Astrocyte of the cerebellum (primary cell): ENCODE results near the gene GMEB2.
"Not testable (repeated sequence)": the region's sequence is repeated elsewhere in the genome, so short reads cannot be mapped to it uniquely, and the experiment has no call there.

ENCODE experiments used
- DNase-seq: peaks from one replicate; pipeline ENCODE4 v3.0.0-alpha.2; 2011; ENCODE audit warnings: low read depth
- H3K4me3 ChIP-seq: 2 replicates; pipeline ENCODE4 v1.5.1; 2011; ENCODE audit warnings: mild to moderate bottlenecking, low read depth, low read length, moderate library complexity
- CTCF ChIP-seq: IDR thresholded peaks from 2 replicates; pipeline ENCODE4 v1.5.1; 2012; ENCODE audit warnings: low read length, low read depth, moderate library complexity, mild to moderate bottlenecking; ENCODE audit errors: missing control alignments
- in situ Hi-C: cut with HindIII; loops from 2 replicates; pipeline ENCODE4 v1.10.0; 2017; ENCODE audit warnings: low sequenced_read_pairs

The GMEB2 gene

GRCh38 chr20:63661959-63662812 is 35.3 kb upstream of the GMEB2 start:
- no peak for DNase-seq
- TF ChIP-seq CTCF = no peak
- H3K4me3 ChIP-seq = no peak overlapping the region
- in situ Hi-C loops = loop anchor here (5.0 to 10.0 kb wide), 2 partner anchors 35 to 127 kb away; partner anchors contain the start of genes PTK6 and TNFRSF6B

GRCh38 chr20:63661108-63661507 is 34.2 kb upstream of the GMEB2 start:
- no peak overlapping the region for H3K4me3 ChIP-seq
- no peak for DNase-seq
- no peak for TF ChIP-seq CTCF
- in situ Hi-C loops = loop anchor here (5.0 to 10.0 kb wide), 2 partner anchors 36 to 126 kb away; partner anchors contain the start of genes PTK6 and TNFRSF6B

GRCh38 chr20:63660622-63661021 is 33.7 kb upstream of the GMEB2 start:
- no peak overlapping the region for H3K4me3 ChIP-seq
- in situ Hi-C loops = loop anchor here (5.0 to 10.0 kb wide), 2 partner anchors 37 to 126 kb away; partner anchors contain the start of genes PTK6 and TNFRSF6B
- DNase-seq = no peak
- no peak for TF ChIP-seq CTCF

- DNase-seq, H3K4me3 ChIP-seq: not testable (repeated sequence)
- in situ Hi-C loops = loop anchor here (5.0 to 10.0 kb wide), 2 partner anchors 37 to 125 kb away; partner anchors contain the start of genes PTK6 and TNFRSF6B
These were observed 33.3 kb upstream of the GMEB2 start for GRCh38 chr20:63660174-63660573.

GRCh38 chr20:63659370-63659769 is 32.5 kb upstream of the GMEB2 start:
- TF ChIP-seq CTCF = no peak
- H3K4me3 ChIP-seq = peak overlapping the region; percentile 81
- DNase-seq = no peak
- in situ Hi-C loops = no loop called here

- peak overlapping the region; percentile 81 for H3K4me3 ChIP-seq
- TF ChIP-seq CTCF = no peak
- DNase-seq = no peak
- in situ Hi-C loops = no loop called here
These were observed 31.9 kb upstream of the GMEB2 start for GRCh38 chr20:63658749-63659187.
